Activated T-helper 1 cell treated with Interleukin-2 at 50 U/mL for 16 hours (primary cell): Measurements from ENCODE around the gene ROPN1L.
"Not testable (repeated sequence)": the region's sequence is repeated elsewhere in the genome, so short reads cannot be mapped to it uniquely, and the experiment has no call there.

ENCODE experiments used
- DNase-seq: peaks from one replicate; pipeline ENCODE4 v3.0.0-alpha.2; 2020; ENCODE audit warnings: low read depth

ROPN1L gene

DNA sequence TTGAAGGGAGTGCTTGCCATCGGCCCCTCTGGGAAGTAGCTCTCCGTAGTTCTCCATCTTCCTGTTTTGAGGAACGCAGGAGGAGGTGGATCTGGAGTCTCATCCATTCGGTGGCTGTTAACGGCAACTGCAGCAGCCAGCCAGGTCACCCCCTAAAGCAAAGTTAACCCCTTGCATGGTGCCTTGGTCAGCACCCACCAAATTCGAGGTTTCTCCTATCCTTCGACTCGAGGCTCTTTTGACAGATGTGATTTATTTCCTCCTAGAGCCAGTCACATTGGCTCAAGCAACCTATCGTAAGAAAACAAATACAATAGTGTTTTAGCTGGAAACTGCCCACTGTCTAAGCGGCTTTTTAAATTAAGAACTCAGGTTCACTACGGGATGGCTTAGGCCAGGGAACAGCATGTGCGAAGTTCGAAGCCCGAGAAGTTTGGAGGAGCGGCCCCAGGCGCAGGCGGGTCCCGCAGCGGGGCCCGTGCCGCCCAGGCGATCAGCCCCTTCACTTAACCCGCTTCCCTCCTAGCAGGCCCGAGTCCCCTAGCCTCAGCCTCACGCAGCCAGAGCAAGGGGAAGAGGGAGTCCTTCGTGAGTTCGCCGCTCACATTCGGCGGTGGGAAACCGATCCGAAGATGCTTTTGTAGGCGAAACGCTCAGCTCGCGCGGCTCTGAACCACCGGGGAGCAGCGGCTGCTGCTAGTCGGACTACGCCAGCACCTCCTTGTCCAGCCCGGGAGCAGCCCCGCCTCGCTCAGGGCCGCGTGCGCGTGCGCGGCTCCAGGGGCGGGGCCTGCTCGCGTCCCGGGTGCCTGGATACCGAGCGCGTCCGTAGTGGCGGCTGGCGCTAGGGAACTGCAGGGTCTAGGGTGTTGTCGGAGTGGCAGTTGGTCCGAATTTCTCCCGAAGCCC lies at the start of gene ROPN1L:
Gene ROPN1L (plus strand): TSS at position 797 of the 909 bp plus-strand sequence. CDS start 289 bp downstream, outside the sequence.
- DNase-seq, result peak; percentile 73

DNA sequence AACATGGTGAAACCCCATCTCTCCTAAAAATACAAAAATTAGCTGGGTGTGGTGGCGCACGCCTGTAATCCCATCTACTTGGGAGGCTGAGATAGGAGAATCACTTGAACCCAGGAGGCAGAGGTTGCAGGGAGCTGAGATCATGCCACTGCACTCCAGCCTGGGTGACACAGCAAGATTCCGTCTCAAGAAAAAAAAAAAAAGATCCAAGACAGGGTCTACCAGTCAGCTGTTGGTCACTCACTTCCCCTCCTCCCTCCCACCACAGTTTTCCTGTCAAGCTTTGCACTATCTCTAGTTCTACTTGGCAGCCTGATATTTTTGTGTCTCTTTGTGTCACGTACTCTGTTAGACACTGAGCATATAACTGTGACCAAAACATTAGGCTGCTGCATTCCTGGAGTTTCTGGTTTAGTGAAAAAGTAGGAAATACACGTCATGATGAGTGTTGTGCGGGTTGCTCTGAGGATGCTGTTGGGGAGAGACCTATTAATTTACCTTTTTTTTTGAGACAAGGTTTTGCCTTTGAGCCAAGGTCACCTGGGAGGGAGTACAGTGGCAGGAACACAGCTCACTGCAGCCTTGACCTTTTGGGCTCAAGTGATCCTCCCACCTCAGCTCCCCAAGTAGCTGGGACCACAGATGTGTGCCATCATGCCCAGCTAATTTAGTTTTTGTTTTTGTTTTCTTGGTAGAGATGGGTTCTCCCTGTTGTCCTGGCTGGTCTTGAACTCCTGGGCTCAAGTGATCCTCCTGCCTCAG lies 48.9 kb upstream of the ROPN1L start:
- not testable (repeated sequence) for DNase-seq

DNA sequence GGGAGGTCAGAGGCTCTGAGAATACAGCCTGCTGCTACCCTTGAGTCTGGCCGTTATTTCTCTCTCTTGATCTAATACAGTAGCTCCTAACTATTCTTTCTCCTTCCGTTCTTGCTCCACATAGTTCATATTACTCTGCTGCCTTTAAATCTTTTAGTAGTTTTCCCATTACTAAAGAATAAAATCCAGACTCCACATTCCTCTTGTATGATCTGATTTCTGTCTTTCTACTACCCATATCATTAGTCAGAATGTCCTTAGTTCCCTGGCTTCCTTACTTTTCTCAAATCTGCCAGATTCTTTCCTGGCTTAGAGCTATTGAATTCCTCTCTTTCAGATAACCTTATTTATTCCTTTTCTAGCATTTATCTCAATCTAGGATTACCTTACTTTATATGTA lies 48.2 kb upstream of the ROPN1L start:
- no peak for DNase-seq

DNA sequence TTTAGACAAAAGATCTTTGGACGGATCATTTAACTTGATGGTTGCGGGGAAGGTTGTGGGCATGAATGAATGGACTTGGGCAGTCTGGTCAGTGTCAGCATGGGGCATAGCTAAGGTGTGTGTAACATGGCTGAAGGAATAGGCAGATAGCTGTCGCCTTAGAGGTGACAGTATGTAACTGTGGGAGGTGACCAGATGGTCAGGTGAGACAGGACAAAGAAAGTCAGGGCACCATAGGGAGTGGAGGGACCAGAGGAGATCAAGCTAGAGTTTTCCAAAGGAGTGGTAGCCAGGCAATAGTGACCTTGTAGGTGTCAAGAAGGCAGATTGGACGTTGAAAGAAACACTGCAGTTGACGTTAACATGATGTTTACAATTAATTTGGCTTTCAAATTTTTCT lies 45.1 kb upstream of the ROPN1L start:
- DNase-seq, result no peak

DNA sequence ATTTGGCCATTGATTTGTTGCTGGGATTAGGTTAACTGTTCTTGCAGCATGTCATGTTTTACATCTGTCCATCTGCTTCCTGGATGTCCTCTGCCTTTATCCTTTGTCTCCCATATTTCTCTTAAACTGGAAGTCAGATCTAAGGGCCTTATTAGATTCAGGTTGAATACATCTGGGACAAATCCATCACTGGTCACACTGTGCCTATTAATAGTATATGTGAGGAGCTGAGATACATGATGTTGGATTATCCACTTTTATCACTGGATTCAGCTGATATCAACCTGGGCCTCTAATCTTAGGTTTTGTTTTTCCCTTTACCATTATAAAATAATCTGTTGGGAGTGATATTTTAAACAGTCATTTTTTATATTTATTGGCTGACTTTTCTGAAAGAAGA lies 41.8 kb upstream of the ROPN1L start:
- DNase-seq, result no peak

DNA sequence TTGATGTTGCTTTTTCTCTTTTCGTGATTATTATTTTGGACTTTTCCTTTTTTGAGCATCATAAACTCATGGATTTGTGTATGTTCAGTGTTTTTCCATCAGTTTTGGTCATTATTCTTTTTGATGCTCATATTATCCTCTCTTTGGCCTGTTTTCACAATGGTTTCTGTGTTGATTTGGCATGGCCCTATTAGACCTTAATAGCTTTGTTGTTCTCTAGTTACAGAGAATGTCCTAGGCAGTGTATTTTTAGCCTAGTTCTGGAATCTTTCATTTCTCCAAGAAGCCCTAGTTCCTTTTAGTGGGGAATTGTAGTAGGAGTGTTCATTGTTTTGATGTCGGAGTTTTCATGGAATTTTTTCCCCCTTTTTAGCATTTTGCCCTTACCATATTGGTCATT lies 41.3 kb upstream of the ROPN1L start:
- DNase-seq, result no peak

DNA sequence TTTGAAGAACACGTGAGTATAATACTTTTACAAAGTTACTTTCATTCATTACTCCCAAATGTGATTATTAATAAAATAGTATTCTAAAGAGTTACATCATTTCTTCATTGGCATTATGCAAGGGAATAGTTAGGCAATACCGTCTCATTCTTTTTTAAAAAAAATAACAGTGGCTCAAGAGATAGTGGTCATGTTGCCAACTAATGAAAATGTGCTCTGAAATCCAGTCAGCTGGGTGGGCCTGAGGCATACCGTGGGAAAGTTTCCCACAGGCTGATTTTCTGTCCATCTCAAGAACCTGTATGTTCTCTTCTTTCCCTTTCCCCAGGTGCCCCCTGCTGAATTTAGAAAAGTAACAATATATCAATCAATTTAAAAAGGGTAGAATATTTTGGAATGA lies 40.8 kb upstream of the ROPN1L start:
- no peak for DNase-seq

DNA sequence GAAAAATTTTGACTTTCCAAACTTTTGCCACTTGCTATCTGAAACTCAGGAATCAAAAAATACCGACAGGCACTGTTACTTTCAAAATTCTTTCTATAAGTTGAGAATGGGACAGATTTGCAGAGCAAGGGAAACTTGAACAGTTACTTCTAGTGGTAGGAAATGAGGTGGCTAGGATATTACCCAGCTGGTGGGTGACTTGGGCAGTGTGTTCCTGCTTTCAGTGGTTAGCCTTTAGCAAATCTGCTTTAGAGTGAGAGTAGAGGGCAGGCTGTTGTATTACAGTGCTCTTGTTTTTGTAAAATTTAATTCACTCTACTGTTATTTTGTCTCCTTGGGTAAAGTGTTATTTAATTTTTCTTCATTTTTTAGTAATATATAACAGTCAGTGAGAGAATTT lies 40.2 kb upstream of the ROPN1L start:
- DNase-seq, result no peak

DNA sequence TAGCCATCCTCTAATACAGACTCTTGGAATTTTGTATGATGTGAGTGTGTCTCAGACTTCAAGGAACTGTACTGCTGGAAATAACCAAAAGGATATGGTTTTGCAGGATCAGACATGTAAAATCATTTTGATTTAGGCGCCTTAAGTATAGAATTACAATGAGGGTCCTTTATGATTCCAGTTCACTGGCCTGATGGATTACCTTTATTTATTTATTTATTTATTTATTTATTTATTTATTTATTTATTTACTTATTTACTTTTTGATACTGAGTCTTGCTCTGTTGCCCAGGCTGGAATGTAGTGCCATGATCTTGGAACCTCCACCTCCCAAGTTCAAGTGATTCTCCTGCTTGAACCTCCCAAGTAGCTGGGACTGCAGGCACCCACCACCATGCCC lies 37.9 kb upstream of the ROPN1L start:
- no peak for DNase-seq

DNA sequence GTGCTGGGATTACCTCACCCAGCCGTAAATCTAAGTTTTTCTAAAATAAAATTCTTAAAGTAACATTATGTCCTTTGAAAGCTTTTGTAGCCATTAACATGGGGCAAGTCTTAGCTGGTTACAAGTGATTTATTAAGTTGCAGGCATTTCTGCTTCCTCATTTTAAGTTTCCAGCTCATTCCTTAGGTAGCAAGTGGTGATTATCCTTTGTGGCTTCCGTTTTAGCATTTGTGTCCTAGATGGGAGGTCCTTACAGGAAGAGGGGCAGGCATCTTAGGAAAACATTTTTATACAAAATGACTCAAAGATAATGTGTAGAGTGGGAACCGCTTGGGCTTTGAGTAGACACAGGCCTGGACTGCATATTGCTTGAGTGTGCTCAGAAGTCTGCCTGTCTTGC lies 35.0 kb upstream of the ROPN1L start:
- DNase-seq, result no peak

DNA sequence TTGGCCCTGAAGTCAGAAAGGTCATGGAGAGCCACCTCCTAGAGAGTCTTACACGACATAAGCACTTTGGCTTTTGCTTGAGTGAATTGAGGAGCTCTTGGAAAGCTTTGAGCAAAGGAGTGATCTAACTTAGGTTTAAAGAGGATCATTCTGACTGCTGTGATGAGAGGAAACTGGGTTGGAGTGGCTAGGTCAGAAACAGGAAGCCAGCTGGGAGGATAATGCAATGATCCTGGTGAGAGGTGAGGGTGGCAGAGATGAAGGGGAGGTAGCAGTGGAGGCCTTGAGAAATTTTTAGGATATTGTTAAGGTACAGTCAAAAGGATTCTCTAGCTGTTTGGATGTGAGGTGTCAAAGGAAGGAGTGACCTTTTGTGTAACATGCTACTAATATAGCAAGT lies 32.2 kb upstream of the ROPN1L start:
- no peak for DNase-seq

DNA sequence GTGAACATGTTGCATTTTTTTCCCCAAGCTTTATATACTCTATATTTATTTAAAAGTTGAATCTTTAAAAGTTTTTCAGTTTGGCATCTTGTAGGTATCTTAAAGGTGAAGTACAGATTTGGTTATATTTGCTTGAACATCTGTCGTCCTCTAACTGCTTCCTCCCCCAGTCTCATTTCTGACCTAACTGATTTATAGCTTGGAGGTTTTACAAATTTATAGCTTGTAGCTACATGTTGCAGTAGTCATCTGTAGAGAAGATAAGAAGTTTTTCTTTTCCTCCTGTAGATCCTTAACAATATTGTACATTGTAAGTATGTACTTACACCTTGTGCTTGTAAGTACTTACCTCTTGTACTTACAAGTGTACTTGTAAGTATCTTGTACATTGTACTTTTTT lies 31.0 kb upstream of the ROPN1L start:
- DNase-seq, result no peak

DNA sequence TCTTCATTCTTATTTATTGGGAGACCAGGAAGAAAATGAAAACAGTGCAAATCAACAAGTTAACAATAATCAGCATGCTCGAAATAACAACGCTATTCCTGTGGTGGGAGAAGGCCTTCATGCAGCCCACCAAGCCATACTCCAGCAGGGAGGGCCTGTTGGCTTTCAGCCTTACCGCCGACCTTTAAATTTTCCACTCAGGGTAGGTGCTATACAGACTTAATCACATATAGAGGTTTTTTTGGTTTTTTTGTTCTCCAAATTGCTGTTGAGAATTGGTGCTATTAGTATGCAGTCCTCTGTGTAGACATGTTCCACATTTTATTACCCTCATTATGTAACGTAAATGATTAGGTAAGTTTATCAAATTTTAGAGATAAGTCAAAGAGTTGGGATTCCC lies 30.3 kb upstream of the ROPN1L start:
- DNase-seq, result no peak

DNA sequence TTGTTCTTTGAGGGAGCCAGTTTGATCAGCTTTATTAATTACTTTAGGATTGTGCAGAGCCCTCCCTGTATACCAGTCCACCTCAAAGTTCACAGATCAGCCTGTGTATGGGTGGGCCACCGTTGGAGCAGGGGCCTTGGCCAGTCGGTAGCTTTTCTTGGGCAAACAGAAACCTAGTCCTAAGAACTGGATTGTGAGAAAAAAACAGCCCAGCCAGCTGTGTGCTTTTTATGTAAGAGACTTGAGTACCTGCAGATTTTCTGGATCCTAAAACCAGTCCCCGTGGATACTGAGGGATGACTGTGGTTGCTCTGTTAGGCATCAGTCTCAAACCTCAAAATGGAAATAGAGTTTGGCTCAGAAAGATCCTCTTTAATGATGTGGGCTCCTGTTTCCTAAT lies 24.8 kb upstream of the ROPN1L start:
- DNase-seq, result no peak

DNA sequence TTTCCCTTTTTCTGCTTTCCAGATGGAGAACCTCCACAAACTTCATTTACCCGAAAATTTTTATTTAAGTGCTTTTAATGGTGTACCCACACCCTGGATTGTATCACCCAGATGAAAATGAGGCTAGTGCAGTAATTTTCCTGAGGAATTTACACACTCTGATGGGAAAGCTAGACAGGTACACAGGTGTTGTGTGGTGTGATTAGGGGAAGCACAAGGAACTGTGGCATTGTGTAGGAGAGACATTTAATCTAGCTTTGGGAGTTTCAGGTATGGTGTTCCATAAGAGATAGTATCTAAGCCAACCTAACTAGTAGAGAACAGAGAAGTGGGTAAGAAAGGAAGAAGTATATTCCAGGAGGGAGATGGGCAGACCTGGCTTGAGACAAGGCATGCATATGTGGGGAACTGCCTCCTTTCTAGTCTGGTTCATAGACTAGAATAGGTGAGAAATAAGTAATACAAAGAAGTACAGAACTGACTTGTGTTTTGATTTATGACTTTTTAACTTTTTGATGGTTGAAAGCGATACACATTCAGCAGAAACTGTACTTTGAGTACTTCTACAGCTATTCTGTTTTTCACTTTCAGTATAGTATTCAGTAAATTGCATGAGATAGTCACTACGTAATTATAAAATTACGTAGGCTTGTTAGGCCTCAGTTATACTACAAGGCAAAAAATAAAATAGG lies 22.9 kb upstream of the ROPN1L start:
- no peak for DNase-seq

DNA sequence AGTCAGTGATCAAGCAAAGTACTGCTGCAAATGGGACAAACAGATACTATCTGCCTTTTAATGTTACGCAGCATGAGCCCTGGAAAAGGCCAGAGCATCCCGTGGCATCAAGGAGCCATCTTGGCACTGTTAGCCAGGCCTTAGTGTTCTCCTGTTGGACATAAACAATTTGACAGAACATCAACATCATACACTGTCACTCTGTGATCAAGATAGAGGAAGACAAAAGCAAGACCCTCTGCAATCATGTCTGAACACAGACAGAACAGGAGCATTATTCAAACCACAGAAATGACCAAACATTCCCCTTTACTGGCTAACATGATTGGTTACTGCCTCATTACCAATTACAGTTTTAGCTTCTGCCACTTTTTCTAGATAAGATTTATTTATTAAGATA lies 21.2 kb upstream of the ROPN1L start:
- no peak for DNase-seq

DNA sequence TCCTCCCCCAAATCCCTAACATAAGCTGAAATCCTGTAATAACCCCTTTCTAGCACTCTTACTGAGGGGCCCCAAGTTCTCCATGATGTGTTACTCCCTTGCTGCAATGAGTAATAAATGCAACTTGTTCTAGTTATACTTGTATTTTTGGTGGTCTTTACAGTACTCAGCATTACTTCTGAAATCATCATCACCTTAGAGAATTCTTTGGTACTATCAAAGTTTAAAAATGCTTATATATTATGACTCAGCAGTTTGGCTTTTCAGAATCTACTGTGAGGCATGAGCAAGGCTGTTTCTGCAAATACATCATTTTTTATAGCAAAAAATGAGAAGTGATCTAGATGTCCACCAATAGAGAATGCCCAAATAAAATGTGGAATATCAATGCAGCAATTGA lies 20.7 kb upstream of the ROPN1L start:
- no peak for DNase-seq

DNA sequence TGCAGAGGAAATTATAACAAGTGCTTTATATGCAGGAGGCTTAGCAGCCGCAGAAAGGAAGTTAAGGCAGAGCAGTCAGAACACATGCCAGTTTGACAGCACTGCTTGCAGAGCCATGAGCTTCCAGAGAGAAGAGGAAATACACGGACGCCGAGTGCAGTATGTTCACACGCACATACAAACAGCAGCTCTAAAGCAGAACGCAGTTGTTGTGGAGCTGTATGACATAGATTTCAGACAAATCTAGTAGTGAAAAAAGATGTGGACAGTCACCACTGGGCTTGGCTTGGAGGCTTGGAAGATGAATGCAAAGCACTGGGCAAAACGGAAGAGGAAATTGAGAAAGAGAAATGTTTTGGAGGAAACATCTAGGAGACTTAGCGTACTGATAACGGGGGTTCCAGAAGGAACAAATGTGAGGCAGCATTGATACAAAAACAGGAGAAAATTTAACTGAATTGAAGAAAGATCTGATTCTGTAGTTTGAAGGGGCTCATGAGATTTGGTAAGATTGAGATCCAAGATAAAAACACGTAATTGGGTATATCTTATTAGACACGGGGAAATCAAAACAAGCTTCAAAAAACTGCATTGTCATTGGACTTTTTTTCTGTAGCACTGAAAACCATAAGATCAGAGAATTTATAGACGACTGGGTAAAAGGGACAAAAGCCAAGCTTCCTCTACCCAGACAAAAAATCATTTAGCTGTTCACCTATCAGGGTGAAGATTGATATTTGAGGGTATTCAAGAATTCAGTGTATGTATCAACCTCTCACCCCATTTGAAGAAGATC lies 19.6 kb upstream of the ROPN1L start:
- no peak for DNase-seq

DNA sequence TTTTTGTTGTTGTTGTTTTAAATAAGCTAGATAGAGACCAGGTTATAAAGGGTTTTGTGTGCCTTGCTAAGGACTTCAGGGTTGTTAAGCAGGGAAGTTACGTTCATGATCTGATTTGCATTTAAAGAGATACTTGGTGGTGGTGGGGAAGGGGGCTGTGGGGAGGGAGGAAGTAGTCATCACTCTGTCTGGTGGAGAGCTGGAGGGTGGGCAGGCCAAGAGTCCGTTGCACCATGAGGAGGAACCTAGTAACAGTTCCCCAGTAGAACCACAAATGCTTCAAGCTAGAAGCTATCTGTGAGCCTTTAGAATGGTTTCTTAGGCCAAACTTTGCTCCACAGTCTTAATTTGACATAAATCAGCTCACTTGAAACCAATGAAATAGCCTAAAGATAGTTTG lies 18.7 kb upstream of the ROPN1L start:
- DNase-seq, result no peak

DNA sequence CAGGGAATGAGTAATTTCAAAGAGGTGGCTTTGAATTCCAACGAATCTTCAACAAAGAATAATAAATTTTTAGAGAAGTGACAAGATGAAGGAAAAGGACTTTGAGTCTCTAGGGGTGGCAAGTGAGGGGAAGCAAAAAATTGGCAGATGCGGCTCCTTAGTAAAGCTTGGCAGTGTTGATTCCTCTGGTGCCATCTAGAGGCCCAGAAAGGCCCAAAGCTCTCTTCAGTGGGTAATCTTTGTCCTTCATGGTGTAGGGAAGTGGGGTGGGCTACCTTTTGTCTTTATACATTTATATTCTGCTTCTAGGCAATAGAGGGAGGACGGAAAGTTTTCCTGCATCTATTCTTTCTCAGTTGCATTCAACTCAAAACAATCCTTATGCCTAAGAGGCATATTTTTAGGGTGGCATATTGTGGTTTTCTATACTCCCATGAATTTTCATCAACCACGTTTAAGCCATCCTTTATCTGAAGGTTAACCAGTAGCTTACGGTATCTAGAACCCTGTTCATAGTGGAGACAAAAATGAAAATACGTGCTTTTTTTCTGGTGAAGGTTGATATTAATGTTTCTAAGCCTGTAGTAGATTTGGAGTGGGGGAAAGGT lies 17.5 kb upstream of the ROPN1L start:
- DNase-seq, result no peak

DNA sequence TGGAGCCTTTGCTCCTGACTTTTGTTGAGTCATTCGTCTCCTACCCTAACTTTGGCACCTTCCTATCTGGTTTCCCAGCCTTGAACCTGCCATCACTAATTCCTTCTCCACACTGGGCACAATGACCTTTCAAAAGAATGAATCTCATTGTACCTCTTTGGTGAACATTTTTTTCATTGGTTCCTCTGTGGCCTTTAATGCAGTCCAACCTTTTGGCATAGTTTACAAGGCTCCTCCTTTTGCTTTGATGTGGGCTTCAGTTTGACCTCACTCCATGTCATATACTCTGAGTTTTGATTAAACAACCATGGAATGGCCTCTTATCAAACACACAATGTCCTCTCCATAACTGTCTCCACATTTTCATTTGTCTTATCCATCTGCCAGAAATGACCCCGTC lies 14.5 kb upstream of the ROPN1L start:
- DNase-seq, result no peak

DNA sequence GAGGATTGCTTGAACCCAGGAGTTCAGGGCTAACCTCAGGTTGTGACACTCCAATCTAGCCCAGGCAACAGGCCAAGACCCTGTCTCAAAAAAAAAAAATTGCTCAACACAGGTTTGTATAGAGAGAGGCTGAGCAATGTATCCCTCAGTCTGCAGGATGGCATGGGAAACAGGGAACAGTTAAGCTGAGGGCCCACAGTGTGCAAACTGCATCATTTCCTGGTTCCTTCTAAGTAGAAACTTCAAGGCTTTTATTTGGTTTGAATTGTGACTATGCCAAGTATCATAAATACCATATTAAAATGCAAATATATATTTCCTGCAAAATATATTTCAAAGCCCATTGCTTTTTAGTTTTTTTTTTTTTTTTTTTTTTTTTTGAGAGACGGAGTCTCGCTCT lies 13.7 kb upstream of the ROPN1L start:
- no peak for DNase-seq
